HUES48 (cell line): ENCODE results near the gene NRG3.

Experiments
- H3K27ac ChIP-seq: one replicate; pipeline ENCODE4 v1.7.0; 2013; ENCODE audit warnings: low read depth, low read length, inconsistent platforms
- H3K27me3 ChIP-seq: 2 replicates; pipeline ENCODE4 v1.6.1; 2013; ENCODE audit warnings: mild to moderate bottlenecking, low read length; ENCODE audit not compliant: control insufficient read depth, insufficient read depth
- H3K36me3 ChIP-seq: 2 replicates; pipeline ENCODE4 v1.6.1; 2013; ENCODE audit warnings: low read length; ENCODE audit not compliant: control insufficient read depth, insufficient read depth
- H3K4me1 ChIP-seq: 2 replicates; pipeline ENCODE4 v1.6.1; 2013; ENCODE audit warnings: mild to moderate bottlenecking, low read length; ENCODE audit not compliant: control insufficient read depth, insufficient read depth
- H3K4me3 ChIP-seq: 2 replicates; pipeline ENCODE4 v1.5.1; 2013; ENCODE audit warnings: mild to moderate bottlenecking, low read depth, low read length
- H3K9ac ChIP-seq: 2 replicates; pipeline ENCODE4 v1.6.1; 2013; ENCODE audit warnings: mild to moderate bottlenecking, low read depth, low read length, moderate library complexity
- H3K9me3 ChIP-seq: 2 replicates; pipeline ENCODE4 v1.6.1; 2013; ENCODE audit warnings: low read length; ENCODE audit not compliant: control insufficient read depth, insufficient read depth

NRG3 gene

GRCh38 chr10:82916941-82917340, 1041.9 kb downstream of the NRG3 start:
- Histone ChIP-seq H3K9ac (no peak overlapping the region), H3K4me3 (no peak overlapping the region), H3K36me3 (no peaks in the 10 kb centered on the region), H3K27me3 (no peaks in the 10 kb centered on the region), H3K4me1 (no peaks in the 10 kb centered on the region), H3K9me3 (no peaks in the 10 kb centered on the region), H3K27ac (no peak overlapping the region)

- no peaks in the 10 kb centered on the region for H3K4me1 ChIP-seq
- no peak overlapping the region for H3K27ac ChIP-seq
- no peak overlapping the region for H3K9ac ChIP-seq
These were observed 1043.0 kb downstream of the NRG3 start for GRCh38 chr10:82918022-82918421.

DNA sequence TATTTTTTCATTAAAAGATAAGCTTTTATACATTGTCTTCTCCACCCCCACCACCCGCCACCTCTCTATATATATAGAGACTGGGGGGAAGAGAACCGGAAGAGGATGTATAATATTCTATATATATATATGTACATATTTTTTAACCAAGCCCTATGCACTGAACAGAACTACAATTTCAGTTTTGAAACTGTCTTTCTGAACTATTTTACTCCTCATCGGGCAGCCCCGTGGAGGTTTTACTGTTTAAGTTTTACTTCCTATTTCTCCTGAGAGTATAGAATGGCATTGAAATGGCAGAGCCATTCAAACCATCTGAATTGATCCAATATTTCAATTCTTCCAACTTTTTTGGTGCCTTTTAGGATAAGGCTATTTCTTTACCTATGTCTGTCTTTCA, 1047.1 kb downstream of the NRG3 start:
- Histone ChIP-seq H3K4me1 (no peaks in the 10 kb centered on the region), H3K4me3 (no peak overlapping the region), H3K9me3 (0 out of 2 replicates have a peak, but pooled peaks cover 2% of the 10 kb centered on the region), H3K9ac (no peak overlapping the region), H3K36me3 (no peaks in the 10 kb centered on the region), H3K27me3 (no peaks in the 10 kb centered on the region), H3K27ac (no peak overlapping the region)

More at GRCh38 chr10:82918022-82918421, 1043.0 kb downstream of the NRG3 start:
- no peaks in the 10 kb centered on the region for H3K27me3 ChIP-seq
- H3K9me3 ChIP-seq, result no peaks in the 10 kb centered on the region
- H3K4me3 ChIP-seq, result no peak overlapping the region
- H3K36me3 ChIP-seq, result no peaks in the 10 kb centered on the region

- Histone ChIP-seq H3K27ac (no peak overlapping the region), H3K27me3 (no peaks in the 10 kb centered on the region), H3K4me1 (no peaks in the 10 kb centered on the region), H3K4me3 (no peak overlapping the region), H3K36me3 (no peaks in the 10 kb centered on the region), H3K9ac (no peak overlapping the region), H3K9me3 (0 out of 2 replicates have a peak, but pooled peaks cover 2% of the 10 kb centered on the region)
These were observed 1047.8 kb downstream of the NRG3 start for GRCh38 chr10:82922755-82923154.

DNA sequence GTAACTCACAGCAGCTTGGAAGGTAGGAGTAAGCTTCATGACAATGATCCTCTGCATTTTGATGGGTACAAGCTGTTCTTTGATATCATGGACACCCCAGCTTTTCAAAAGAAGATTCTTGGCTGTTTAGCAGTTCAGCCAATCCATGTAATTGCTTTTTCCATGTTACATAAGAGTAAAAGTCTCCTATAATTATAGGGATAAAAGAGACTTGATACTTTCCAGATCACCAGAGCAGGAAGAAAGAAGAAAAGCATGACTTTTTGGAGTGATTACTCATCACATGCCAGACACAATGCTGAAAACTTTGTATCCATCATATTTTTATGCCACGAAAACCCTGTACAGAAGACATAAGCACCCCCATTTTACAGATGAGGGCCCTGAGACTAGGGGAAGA, 1049.7 kb downstream of the NRG3 start:
- no peaks in the 10 kb centered on the region for H3K4me1 ChIP-seq
- H3K36me3 ChIP-seq, result no peaks in the 10 kb centered on the region
- 0 out of 2 replicates have a peak, but pooled peaks cover 2% of the 10 kb centered on the region for H3K9me3 ChIP-seq
- no peak overlapping the region for H3K4me3 ChIP-seq
- no peaks in the 10 kb centered on the region for H3K27me3 ChIP-seq
- H3K9ac ChIP-seq, result no peak overlapping the region
- no peak overlapping the region for H3K27ac ChIP-seq

- no peak overlapping the region for H3K27ac ChIP-seq
- no peaks in the 10 kb centered on the region for H3K4me1 ChIP-seq
- H3K4me3 ChIP-seq, result no peak overlapping the region
- H3K9me3 ChIP-seq, result 0 out of 2 replicates have a peak, but pooled peaks cover 2% of the 10 kb centered on the region
- H3K27me3 ChIP-seq, result no peaks in the 10 kb centered on the region
- H3K9ac ChIP-seq, result no peak overlapping the region
- no peaks in the 10 kb centered on the region for H3K36me3 ChIP-seq
These were observed 1050.6 kb downstream of the NRG3 start for GRCh38 chr10:82925547-82925946.

- Histone ChIP-seq H3K27ac (no peak overlapping the region), H3K9me3 (no peaks in the 10 kb centered on the region), H3K4me3 (no peak overlapping the region), H3K36me3 (no peaks in the 10 kb centered on the region), H3K4me1 (no peaks in the 10 kb centered on the region), H3K27me3 (no peaks in the 10 kb centered on the region), H3K9ac (no peak overlapping the region)
These were observed 1057.5 kb downstream of the NRG3 start for GRCh38 chr10:82932451-82932850.

- Histone ChIP-seq H3K4me1 (no peaks in the 10 kb centered on the region), H3K9ac (no peak overlapping the region), H3K27ac (no peak overlapping the region), H3K9me3 (no peaks in the 10 kb centered on the region), H3K4me3 (no peak overlapping the region), H3K36me3 (no peaks in the 10 kb centered on the region), H3K27me3 (no peaks in the 10 kb centered on the region)
These were observed 1059.4 kb downstream of the NRG3 start for GRCh38 chr10:82934429-82934828.

- no peaks in the 10 kb centered on the region for H3K9me3 ChIP-seq
- no peak overlapping the region for H3K27ac ChIP-seq
- H3K27me3 ChIP-seq, result no peaks in the 10 kb centered on the region
- H3K36me3 ChIP-seq, result no peaks in the 10 kb centered on the region
- no peak overlapping the region for H3K9ac ChIP-seq
- H3K4me3 ChIP-seq, result no peak overlapping the region
- H3K4me1 ChIP-seq, result no peaks in the 10 kb centered on the region
These were observed 1060.0 kb downstream of the NRG3 start for GRCh38 chr10:82934947-82935346.

DNA sequence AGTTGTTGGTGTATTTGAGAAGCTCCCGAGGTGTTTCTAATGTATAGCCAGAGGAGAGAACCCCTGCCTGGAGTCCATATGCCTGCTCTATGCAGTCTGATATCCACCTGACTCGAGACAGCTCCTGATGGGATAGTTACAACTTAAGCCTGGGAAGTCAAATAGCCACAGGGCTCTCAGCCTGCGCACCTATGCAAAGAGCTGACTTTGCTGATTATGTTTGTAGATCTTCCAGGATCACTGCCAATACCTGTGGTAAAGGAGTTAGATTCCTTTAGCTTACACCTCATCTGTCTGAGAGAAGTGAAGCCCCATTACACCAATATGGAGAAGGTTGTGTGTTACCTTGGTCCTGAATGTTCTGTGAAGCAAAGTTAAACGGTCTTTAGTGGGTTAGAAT, 1063.3 kb downstream of the NRG3 start:
- H3K27me3 ChIP-seq, result no peaks in the 10 kb centered on the region
- H3K9ac ChIP-seq, result no peak overlapping the region
- no peak overlapping the region for H3K27ac ChIP-seq
- H3K36me3 ChIP-seq, result no peaks in the 10 kb centered on the region
- H3K4me3 ChIP-seq, result no peak overlapping the region
- H3K9me3 ChIP-seq, result no peaks in the 10 kb centered on the region
- no peaks in the 10 kb centered on the region for H3K4me1 ChIP-seq

DNA sequence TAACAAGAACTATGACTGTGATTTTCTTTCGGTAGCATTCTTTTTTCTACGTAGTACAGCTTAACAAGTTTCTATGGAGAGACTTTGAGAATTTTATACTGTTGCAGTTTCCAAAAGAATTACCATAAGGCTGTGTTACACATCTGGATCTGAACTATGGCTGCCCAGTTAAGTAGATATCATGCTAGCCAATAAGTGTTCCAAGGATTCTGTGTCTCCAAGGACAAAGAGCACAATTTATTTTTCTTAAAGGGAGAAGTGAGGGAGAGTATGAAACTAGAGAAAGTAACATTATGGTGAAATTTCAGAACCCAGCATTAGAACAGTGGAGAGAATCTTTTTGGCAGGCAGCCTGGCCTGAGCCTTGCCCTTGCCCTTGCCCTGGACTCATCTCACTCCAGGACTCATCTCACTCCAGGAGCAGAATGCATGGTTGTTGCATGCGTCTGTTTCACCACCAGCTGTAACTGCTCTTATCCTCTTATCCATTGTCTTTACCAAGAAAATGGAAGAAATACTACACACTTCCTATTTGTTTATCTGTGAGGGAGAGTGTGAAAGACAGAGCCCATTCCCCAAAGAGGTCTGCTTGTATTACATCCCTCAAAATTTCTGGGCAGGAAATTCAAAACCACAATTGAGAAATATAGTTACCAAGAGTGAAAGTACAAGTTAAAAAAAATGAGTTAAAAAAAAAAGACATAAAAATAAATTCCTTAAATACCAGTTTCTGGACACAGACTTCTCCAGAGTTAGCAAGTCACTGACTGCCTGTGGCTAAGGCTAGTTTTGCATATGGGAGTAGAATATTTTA, 1067.5 kb downstream of the NRG3 start:
- Histone ChIP-seq H3K9ac (no peak overlapping the region), H3K9me3 (peaks cover 9% of the 10 kb centered on the region), H3K4me3 (no peak overlapping the region), H3K27ac (no peak overlapping the region), H3K4me1 (no peaks in the 10 kb centered on the region), H3K27me3 (no peaks in the 10 kb centered on the region), H3K36me3 (no peaks in the 10 kb centered on the region)
